ENCODE data around the gene VPS13D. TPM values are rescaled to one million over a fixed set of nuclear protein-coding genes. Genes with fewer than 3 reads are reported as not detected.

VPS13D gene
- polyA plus RNA-seq, 1 of the 3 experiments (the other 2 are of a cell fraction) = 15.0 TPM

- Histone ChIP-seq H3K4me1 (ENCODE audit: control insufficient read depth in 1 of 2, insufficient read depth in 2 of 2, low read depth in 1 of 2, low read length in 1 of 2) (no peaks in the 10 kb centered on the region), H4K20me1 (ENCODE audit: insufficient read depth) (no peaks in the 10 kb centered on the region), H3F3A (replicated peaks; ENCODE audit: insufficient read depth) (no peaks in the 10 kb centered on the region), H3K4me2 (no peak overlapping the region), H2AFZ (ENCODE audit: low read depth) (no peak overlapping the region), H3K9me2 (no peaks in the 10 kb centered on the region), H3K79me2 (ENCODE audit: insufficient read depth) (no peaks in the 10 kb centered on the region), H3K36me3 (replicated peaks in 1 of 2; ENCODE audit: control insufficient read depth in 1 of 2, insufficient read depth in 2 of 2, low read length in 1 of 2) (peaks cover 54 to 71% of the 10 kb centered on the region in 2 experiments), H3K4me3 (ENCODE audit: low read depth in 2 of 2, low read length in 1 of 2) (no peak overlapping the region), H3K27ac (ENCODE audit: low read depth in 2 of 2, low read length in 1 of 2) (no peak overlapping the region), H3K9ac (no peak overlapping the region), H3K27me3 (ENCODE audit: insufficient read depth) (no peaks in the 10 kb centered on the region), H3K9me3 (no peaks in the 10 kb centered on the region)
- DNase-seq = no peak
- POLR2A ChIA-PET = no interaction called here
- 87% methylated on average over 6 of the region's 6 CpGs for WGBS (ENCODE audit: low lambda C conversion rate)
- CTCF ChIA-PET = interaction anchor here (0.6 to 3.5 kb wide), 10 partner anchors 22 to 397 kb away, joined by 3 to 24 read pairs (median 4); partner anchors contain the start of gene DHRS3
- TF ChIP-seq YY1 (IDR thresholded peaks at IDR 0.05; ENCODE audit: low read depth) (no peak), MEF2A (IDR thresholded peaks at IDR 0.05; ENCODE audit: borderline replicate concordance, low read depth) (no peak)
Measured at GRCh38 chr1:12272770-12273169, 42.9 kb downstream of the VPS13D start.

DNA sequence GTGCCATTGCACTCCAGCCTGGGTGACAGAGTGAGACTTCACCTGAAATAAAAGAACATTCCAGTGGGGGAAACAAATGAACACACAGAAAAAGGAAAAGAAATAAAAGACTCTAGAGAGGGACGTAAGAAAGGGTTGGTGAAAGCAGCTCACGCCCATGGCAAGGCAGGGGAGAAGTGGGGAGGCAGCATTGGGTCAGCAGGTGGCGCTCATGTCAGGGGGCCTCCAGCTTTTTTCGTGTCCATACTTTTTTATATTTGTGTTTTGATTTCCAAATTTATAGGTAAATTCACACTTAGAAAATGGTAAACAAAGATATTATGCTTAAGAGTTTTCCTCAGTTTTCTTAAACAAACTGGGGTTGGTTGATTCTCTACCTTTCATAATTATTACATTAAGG lies 45.5 kb downstream of the VPS13D start:
- no peaks in the 10 kb centered on the region for H3K9me3 ChIP-seq
- no peaks in the 10 kb centered on the region for H3K9me2 ChIP-seq
- CTCF ChIA-PET = interaction anchor here (0.7 to 5.1 kb wide), 18 partner anchors 10 to 384 kb away, joined by 3 to 33 read pairs (median 5); partner anchors contain the start of gene DHRS3
- H3K9ac ChIP-seq = no peak overlapping the region
- H3K79me2 ChIP-seq (ENCODE audit: insufficient read depth) = 0 out of 2 replicates have a peak, but pooled peaks cover 4% of the 10 kb centered on the region
- WGBS (ENCODE audit: low lambda C conversion rate) = 85% methylated on average over 4 of the region's 4 CpGs
- H3K27ac ChIP-seq (ENCODE audit: low read depth in 2 of 2, low read length in 1 of 2) = no peak overlapping the region
- H2AFZ ChIP-seq (ENCODE audit: low read depth) = no peak overlapping the region
- H3K36me3 ChIP-seq (replicated peaks in 1 of 2; ENCODE audit: control insufficient read depth in 1 of 2, insufficient read depth in 2 of 2, low read length in 1 of 2) = peaks cover 60% of the 10 kb centered on the region in 2 experiments
- H3K4me2 ChIP-seq = no peak overlapping the region
- TF ChIP-seq SMC3 (IDR thresholded peaks at IDR 0.05; ENCODE audit: low read depth, low read length) = peak; percentile 47
- TF ChIP-seq RAD21 (IDR thresholded peaks at IDR 0.05; ENCODE audit: low read length) = peak; percentile 57
- TF ChIP-seq FOXJ3 (CRISPR knock-in tag; IDR thresholded peaks at IDR 0.05) = no peak
- TF ChIP-seq CHD2 (IDR thresholded peaks at IDR 0.05; ENCODE audit: low read length, partially characterized antibody) = no peak
- peak; percentile 70 for TF ChIP-seq CTCF (IDR thresholded peaks at IDR 0.05)
- H3K4me1 ChIP-seq (ENCODE audit: control insufficient read depth in 1 of 2, insufficient read depth in 2 of 2, low read depth in 1 of 2, low read length in 1 of 2) = no peaks in the 10 kb centered on the region
- no peaks in the 10 kb centered on the region for H4K20me1 ChIP-seq (ENCODE audit: insufficient read depth)
- no peaks in the 10 kb centered on the region for H3F3A ChIP-seq (replicated peaks; ENCODE audit: insufficient read depth)
- no peaks in the 10 kb centered on the region for H3K27me3 ChIP-seq (ENCODE audit: insufficient read depth)
- POLR2A ChIA-PET = no interaction called here
- DNase-seq = peak; percentile 37
- H3K4me3 ChIP-seq (ENCODE audit: low read depth in 2 of 2, low read length in 1 of 2) = no peak overlapping the region; a peak in 1 of 4 replicates

GRCh38 chr1:12276225-12276624 lies 46.4 kb downstream of the VPS13D start:
- ChIA-PET CTCF (interaction anchor here (0.6 to 5.1 kb wide), 12 partner anchors 13 to 431 kb away, joined by 3 to 33 read pairs (median 6); partner anchors contain the start of gene DHRS3), POLR2A (no interaction called here)
- Histone ChIP-seq H3K9me3 (no peaks in the 10 kb centered on the region), H3K9ac (no peak overlapping the region), H2AFZ (ENCODE audit: low read depth) (no peak overlapping the region), H3K36me3 (replicated peaks in 1 of 2; ENCODE audit: control insufficient read depth in 1 of 2, insufficient read depth in 2 of 2, low read length in 1 of 2) (peaks cover 58 to 59% of the 10 kb centered on the region in 2 experiments), H3K4me3 (ENCODE audit: low read depth in 2 of 2, low read length in 1 of 2) (no peak overlapping the region; a peak in 1 of 4 replicates), H3K9me2 (no peaks in the 10 kb centered on the region), H3K4me1 (ENCODE audit: control insufficient read depth in 1 of 2, insufficient read depth in 2 of 2, low read depth in 1 of 2, low read length in 1 of 2) (no peaks in the 10 kb centered on the region), H4K20me1 (ENCODE audit: insufficient read depth) (no peaks in the 10 kb centered on the region), H3K27me3 (ENCODE audit: insufficient read depth) (no peaks in the 10 kb centered on the region), H3K27ac (ENCODE audit: low read depth in 2 of 2, low read length in 1 of 2) (no peak overlapping the region), H3F3A (replicated peaks; ENCODE audit: insufficient read depth) (no peaks in the 10 kb centered on the region), H3K4me2 (no peak overlapping the region), H3K79me2 (ENCODE audit: insufficient read depth) (0 out of 2 replicates have a peak, but pooled peaks cover 4% of the 10 kb centered on the region)
- WGBS (ENCODE audit: low lambda C conversion rate) = 87% methylated on average over 7 of the region's 7 CpGs
- peak; percentile 7 for DNase-seq
- TF ChIP-seq RAD21 (IDR thresholded peaks at IDR 0.05; ENCODE audit: low read length) (peak; percentile 49), IRF3 (IDR thresholded peaks at IDR 0.05; ENCODE audit: low read depth, low read length) (no peak), RXRA (IDR thresholded peaks at IDR 0.05; ENCODE audit: borderline replicate concordance, low read depth) (no peak)

All from SK-N-SH (cell line).